Mononuclear cell (primary cell): ENCODE results near the gene LITAF. TPM values are rescaled to one million over a fixed set of nuclear protein-coding genes. Genes with fewer than 3 reads are reported as not detected.
A peak's percentile ranks its signal among the peaks of the same experiment; 100 is the strongest.
"Not testable (repeated sequence)": the region's sequence is repeated elsewhere in the genome, so short reads cannot be mapped to it uniquely, and the experiment has no call there.

Experiments
- H3K27me3 ChIP-seq: 2 replicates; pipeline ENCODE4 v1.6.0; 2011; ENCODE audit warnings: low read length, control low read depth; ENCODE audit not compliant: insufficient read depth
- H3K4me1 ChIP-seq: 2 replicates; pipeline ENCODE4 v1.5.1; 2011; ENCODE audit warnings: mild to moderate bottlenecking, low read length, control low read depth; ENCODE audit not compliant: insufficient read depth
- H3K4me3 ChIP-seq: 2 replicates; pipeline ENCODE4 v1.5.1; 2011; ENCODE audit warnings: mild to moderate bottlenecking, low read length, moderate library complexity
- H3K9me3 ChIP-seq: 2 replicates; pipeline ENCODE4 v1.5.1; 2011; ENCODE audit warnings: low read depth, mild to moderate bottlenecking, control low read depth, low read length
- total RNA-seq: library from RNA; depleted of rRNA; stranded (reverse); fragments of >200 nt; gene quantifications from one replicate; pipeline ENCODE4 v1.2.3, GENCODE V29; 2012

The LITAF gene
- total RNA-seq, 1 donor = 169 TPM

- no peak overlapping the region for H3K4me3 ChIP-seq
Measured at GRCh38 chr16:11562411-11562810, 24.3 kb downstream of the LITAF start.

GRCh38 chr16:11561856-11562255 is 24.9 kb downstream of the LITAF start:
- Histone ChIP-seq H3K4me3 (no peak overlapping the region), H3K9me3 (no peaks in the 10 kb centered on the region), H3K27me3 (no peaks in the 10 kb centered on the region), H3K4me1 (peaks cover 88% of the 10 kb centered on the region)

More at GRCh38 chr16:11562411-11562810, 24.3 kb downstream of the LITAF start:
- Histone ChIP-seq H3K9me3 (no peaks in the 10 kb centered on the region), H3K4me1 (peaks cover 85% of the 10 kb centered on the region), H3K27me3 (no peaks in the 10 kb centered on the region)

GRCh38 chr16:11561454-11561805 is 25.3 kb downstream of the LITAF start:
- H3K4me1 ChIP-seq = peaks cover 86% of the 10 kb centered on the region
- no peaks in the 10 kb centered on the region for H3K27me3 ChIP-seq
- H3K9me3 ChIP-seq = no peaks in the 10 kb centered on the region
- peak overlapping the region; percentile 36 for H3K4me3 ChIP-seq

- Histone ChIP-seq H3K4me3 (peak overlapping the region; percentile 36), H3K9me3 (no peaks in the 10 kb centered on the region), H3K4me1 (peaks cover 86% of the 10 kb centered on the region), H3K27me3 (no peaks in the 10 kb centered on the region)
Measured at GRCh38 chr16:11560701-11561453, 25.8 kb downstream of the LITAF start.

- not testable (repeated sequence) for H3K27me3 ChIP-seq, H3K4me3 ChIP-seq, H3K9me3 ChIP-seq
- peaks cover 65% of the 10 kb centered on the region for H3K4me1 ChIP-seq
Measured at GRCh38 chr16:11558308-11558823, 28.4 kb downstream of the LITAF start.

GRCh38 chr16:11557801-11558200 is 28.9 kb downstream of the LITAF start:
- Histone ChIP-seq H3K4me3 (no peak overlapping the region), H3K9me3 (no peaks in the 10 kb centered on the region), H3K4me1 (peaks cover 59% of the 10 kb centered on the region), H3K27me3 (no peaks in the 10 kb centered on the region)

GRCh38 chr16:11556945-11557720 is 29.6 kb downstream of the LITAF start:
- H3K4me1 ChIP-seq = peaks cover 57% of the 10 kb centered on the region
- H3K27me3 ChIP-seq = no peaks in the 10 kb centered on the region
- H3K4me3 ChIP-seq = no peak overlapping the region
- H3K9me3 ChIP-seq = no peaks in the 10 kb centered on the region

- peaks cover 57% of the 10 kb centered on the region for H3K4me1 ChIP-seq
- H3K4me3 ChIP-seq = no peak overlapping the region
- no peaks in the 10 kb centered on the region for H3K27me3 ChIP-seq
- no peaks in the 10 kb centered on the region for H3K9me3 ChIP-seq
Measured at GRCh38 chr16:11556214-11556819, 30.4 kb downstream of the LITAF start.

- peaks cover 49% of the 10 kb centered on the region for H3K4me1 ChIP-seq
- H3K9me3 ChIP-seq = no peaks in the 10 kb centered on the region
- H3K4me3 ChIP-seq = no peak overlapping the region
- no peaks in the 10 kb centered on the region for H3K27me3 ChIP-seq
Measured at GRCh38 chr16:11554053-11554452, 32.7 kb downstream of the LITAF start.

GRCh38 chr16:11553371-11553770 is 33.3 kb downstream of the LITAF start:
- H3K4me3 ChIP-seq = no peak overlapping the region
- H3K9me3 ChIP-seq = no peaks in the 10 kb centered on the region
- H3K27me3 ChIP-seq = no peaks in the 10 kb centered on the region
- peaks cover 42% of the 10 kb centered on the region for H3K4me1 ChIP-seq

- peaks cover 33% of the 10 kb centered on the region for H3K4me1 ChIP-seq
- no peaks in the 10 kb centered on the region for H3K27me3 ChIP-seq
- H3K4me3 ChIP-seq = no peak overlapping the region
- no peaks in the 10 kb centered on the region for H3K9me3 ChIP-seq
Measured at GRCh38 chr16:11552440-11552839, 34.3 kb downstream of the LITAF start.

- Histone ChIP-seq H3K4me3 (no peak overlapping the region), H3K4me1 (peaks cover 29% of the 10 kb centered on the region), H3K27me3 (no peaks in the 10 kb centered on the region), H3K9me3 (no peaks in the 10 kb centered on the region)
Measured at GRCh38 chr16:11551842-11552241, 34.9 kb downstream of the LITAF start.

- H3K4me1 ChIP-seq = peaks cover 22% of the 10 kb centered on the region
- no peaks in the 10 kb centered on the region for H3K9me3 ChIP-seq
- no peaks in the 10 kb centered on the region for H3K27me3 ChIP-seq
- H3K4me3 ChIP-seq = no peak overlapping the region
Measured at GRCh38 chr16:11550791-11551498, 35.8 kb downstream of the LITAF start.

- Histone ChIP-seq H3K4me3 (no peak overlapping the region), H3K4me1 (peaks cover 20% of the 10 kb centered on the region), H3K27me3 (no peaks in the 10 kb centered on the region), H3K9me3 (no peaks in the 10 kb centered on the region)
Measured at GRCh38 chr16:11547118-11547916, 39.4 kb downstream of the LITAF start.
